NOMO-1 treated with dmso at 0.1 percent for 144 hours (cell line): Measurements from ENCODE around the gene DALRD3.
A peak's percentile ranks its signal among the peaks of the same experiment; 100 is the strongest.
"Not testable (repeated sequence)": the region's sequence is repeated elsewhere in the genome, so short reads cannot be mapped to it uniquely, and the experiment has no call there.

Experiments used
- DNase-seq: peaks from one replicate; lab custom pipeline; 2025; ENCODE audit not compliant: unreplicated experiment; lab: John Stamatoyannopoulos, UW

DALRD3 gene

GRCh38 chr3:49021813-49022687 is 3.7 kb upstream of the DALRD3 start, which contains the start of gene NDUFAF3:
TSS of gene NDUFAF3 (plus strand) at chr3:49022121. CDS start at chr3:49022145, 24 bp downstream.
- peak; percentile 72 for DNase-seq

- peak; percentile 93 for DNase-seq
Measured at GRCh38 chr3:49021213-49021812, 2.9 kb upstream of the DALRD3 start.

- DNase-seq = peak; percentile 54
Measured at GRCh38 chr3:49020330-49021212, 2.2 kb upstream of the DALRD3 start.

- DNase-seq = no peak
Measured at GRCh38 chr3:49019941-49020329, 1.6 kb upstream of the DALRD3 start.

GRCh38 chr3:49018707-49019006 is 277 bp upstream of the DALRD3 start:
- no peak for DNase-seq

- DNase-seq = peak; percentile 50
Measured at GRCh38 chr3:49017229-49017970, 980 bp downstream of the DALRD3 start.

GRCh38 chr3:49016414-49017228 is 1.8 kb downstream of the DALRD3 start:
- DNase-seq = no peak

- no peak for DNase-seq
Measured at GRCh38 chr3:49015765-49016164, 2.6 kb downstream of the DALRD3 start.

GRCh38 chr3:49015072-49015471 is 3.3 kb downstream of the DALRD3 start:
- no peak for DNase-seq

GRCh38 chr3:49013738-49014660 is 4.4 kb downstream of the DALRD3 start:
- DNase-seq = no peak

- no peak for DNase-seq
Measured at GRCh38 chr3:49013113-49013737, 5.2 kb downstream of the DALRD3 start.

GRCh38 chr3:49012441-49013017 is 5.9 kb downstream of the DALRD3 start:
- DNase-seq = no peak

GRCh38 chr3:49009396-49009795 is 9.0 kb downstream of the DALRD3 start:
- no peak for DNase-seq

- DNase-seq = not testable (repeated sequence)
Measured at GRCh38 chr3:49008627-49009026, 9.8 kb downstream of the DALRD3 start.

GRCh38 chr3:49007771-49008528 is 10.4 kb downstream of the DALRD3 start:
- DNase-seq = peak; percentile 81

- peak; percentile 95 for DNase-seq
Measured at GRCh38 chr3:49007068-49007770, 11.2 kb downstream of the DALRD3 start, which contains the start of gene WDR6. TSS of gene WDR6 (plus strand) at chr3:49007391. CDS start at chr3:49007432, 41 bp downstream.
